NCI-H1694 (cell line): ENCODE results near the gene ZDHHC21.

Experiments
- DNase-seq: peaks from one replicate; lab custom pipeline; 2025; lab: John Stamatoyannopoulos, UW

ZDHHC21 gene, protein sequence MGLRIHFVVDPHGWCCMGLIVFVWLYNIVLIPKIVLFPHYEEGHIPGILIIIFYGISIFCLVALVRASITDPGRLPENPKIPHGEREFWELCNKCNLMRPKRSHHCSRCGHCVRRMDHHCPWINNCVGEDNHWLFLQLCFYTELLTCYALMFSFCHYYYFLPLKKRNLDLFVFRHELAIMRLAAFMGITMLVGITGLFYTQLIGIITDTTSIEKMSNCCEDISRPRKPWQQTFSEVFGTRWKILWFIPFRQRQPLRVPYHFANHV

DNA sequence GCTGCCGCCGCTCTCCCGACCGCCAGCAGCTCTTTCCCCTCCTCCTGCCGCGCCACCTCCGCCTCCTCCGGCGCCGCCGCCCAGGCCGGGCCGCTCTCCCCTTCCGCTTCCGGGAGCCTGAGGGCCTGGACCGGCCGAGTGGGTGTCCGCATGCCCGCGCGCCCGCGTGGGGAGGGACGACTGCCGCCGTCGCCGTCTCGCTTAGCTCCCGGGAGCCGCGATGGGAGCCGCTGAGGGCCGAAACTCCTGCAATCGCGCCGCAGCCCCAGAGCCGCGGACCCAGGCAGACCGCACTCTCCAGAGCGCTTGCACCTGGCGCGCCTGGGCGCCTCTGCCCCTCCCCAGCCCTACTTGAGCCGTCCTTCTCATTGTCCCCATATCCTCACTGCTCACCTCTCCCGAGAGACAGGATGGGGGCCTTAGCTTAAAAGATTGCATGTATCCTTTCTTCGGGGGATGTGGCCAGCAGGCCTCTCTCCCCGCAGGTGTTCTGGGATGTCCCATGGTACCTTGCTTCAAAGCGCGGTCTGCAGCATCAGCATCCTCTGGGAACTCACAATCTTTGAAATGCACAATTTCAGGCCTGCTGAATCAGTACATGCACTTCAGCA is at the start of gene ZDHHC21:
Gene ZDHHC21 (minus strand): TSS at position 182 of the 611 bp plus-strand sequence. CDS start 19,092 bp downstream, outside the sequence.
- DNase-seq, result no peak

DNA sequence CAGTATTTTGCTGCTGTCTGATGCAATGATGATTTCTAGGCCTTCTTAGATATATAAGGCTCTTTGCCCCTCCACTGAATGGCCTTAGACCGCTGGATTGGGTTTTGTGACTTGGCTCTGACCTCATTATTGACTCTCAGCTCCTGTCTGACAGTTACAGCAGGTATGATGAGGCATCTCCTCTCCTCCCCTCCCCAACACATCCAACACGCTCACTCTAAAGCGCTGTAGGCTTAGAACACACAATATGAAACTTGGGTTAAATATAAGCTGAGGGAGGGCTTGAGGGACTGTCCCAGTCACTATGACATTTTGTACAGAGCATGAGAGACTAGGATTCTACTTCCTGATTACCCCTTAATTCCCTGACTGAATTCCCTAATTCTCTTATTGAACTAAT is 48.1 kb upstream of the ZDHHC21 start:
- no peak for DNase-seq

DNA sequence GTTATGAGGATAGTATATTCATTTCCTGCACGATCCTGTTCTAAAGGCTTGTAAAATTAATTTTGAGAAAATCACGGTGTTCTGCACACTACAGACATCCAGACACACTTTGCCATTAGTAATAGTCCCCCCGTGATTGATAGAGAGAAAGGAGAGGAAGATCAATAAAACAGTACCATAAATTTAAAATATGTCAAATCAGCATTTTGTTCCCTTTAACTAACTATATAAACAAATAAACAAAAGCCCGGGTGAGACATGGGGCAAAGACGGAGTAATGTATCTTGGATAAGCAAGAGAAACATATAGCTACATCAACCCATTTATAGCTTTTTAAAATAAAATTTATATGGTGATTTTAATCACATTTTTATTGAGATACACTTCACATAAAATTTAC is 39.9 kb upstream of the ZDHHC21 start:
- no peak for DNase-seq

DNA sequence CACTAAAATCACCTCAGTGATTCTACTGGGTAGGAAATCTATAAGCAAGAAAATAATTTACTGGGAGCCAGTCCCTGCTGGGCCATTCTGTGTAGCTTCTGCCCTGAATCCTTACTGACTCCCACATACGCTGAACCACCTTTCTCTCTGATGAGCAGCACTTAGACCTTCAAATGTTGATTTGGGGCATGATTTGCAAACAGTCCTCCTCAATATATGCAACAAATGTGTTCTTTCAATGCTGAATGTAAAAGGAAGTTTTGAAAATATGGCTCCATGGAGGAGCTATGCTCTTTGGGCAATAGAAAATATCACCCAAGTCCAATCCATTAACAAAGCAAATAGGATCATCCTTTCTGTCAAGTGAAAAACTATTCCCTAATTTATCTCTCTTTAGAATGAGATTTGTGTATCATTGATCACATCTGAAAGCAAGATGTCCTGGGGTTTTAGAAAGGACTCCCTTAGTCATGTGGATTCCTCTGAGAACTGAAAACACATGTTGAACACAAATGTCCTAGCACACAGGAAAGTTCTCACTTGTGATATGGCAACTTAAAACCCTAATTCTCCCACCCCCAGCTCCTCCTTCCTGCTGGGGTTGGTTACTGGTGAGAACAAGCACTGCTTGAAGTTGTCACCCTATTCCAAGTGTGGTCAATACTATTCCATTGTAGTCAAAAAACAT is 38.2 kb upstream of the ZDHHC21 start:
- DNase-seq, result no peak

DNA sequence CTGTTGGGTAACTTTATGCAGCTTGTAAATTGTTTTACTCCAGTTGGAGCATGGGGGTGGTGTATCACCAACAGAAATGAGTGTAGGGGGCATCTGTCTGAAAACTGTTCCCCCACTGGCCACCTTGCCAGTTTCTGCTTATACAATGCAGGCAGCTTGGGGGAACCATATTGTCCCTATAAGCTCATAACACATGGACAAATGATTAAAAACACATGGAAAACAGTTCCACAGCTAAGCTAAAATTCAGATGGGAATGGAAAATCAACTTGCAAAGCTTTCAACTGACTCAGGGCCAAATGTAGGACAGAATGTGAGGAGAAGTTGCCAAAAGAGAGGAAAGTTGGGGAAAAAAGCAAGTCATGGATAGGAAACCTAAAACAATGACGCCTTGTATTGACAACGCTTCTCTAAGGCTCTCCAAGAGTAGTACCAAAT is 37.2 kb upstream of the ZDHHC21 start:
- no peak for DNase-seq

DNA sequence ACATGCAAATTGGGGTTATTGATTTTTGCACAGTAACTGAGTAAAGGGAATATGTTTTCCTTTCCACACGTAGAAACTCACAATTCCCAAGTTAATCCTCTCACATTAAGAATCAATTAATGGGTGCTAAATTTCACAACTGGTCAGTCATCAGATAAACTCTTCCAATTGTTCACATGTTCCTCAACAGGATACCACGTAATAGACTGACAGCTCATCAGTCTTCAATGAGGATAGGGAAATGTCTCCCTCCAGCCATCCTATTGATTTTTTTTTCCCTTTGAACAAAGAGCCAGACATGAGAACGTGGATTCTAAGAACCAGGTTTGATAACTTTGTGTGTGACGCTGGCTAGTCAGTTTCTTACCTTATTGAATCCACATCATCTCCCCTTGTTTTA is 30.1 kb upstream of the ZDHHC21 start:
- DNase-seq, result no peak

DNA sequence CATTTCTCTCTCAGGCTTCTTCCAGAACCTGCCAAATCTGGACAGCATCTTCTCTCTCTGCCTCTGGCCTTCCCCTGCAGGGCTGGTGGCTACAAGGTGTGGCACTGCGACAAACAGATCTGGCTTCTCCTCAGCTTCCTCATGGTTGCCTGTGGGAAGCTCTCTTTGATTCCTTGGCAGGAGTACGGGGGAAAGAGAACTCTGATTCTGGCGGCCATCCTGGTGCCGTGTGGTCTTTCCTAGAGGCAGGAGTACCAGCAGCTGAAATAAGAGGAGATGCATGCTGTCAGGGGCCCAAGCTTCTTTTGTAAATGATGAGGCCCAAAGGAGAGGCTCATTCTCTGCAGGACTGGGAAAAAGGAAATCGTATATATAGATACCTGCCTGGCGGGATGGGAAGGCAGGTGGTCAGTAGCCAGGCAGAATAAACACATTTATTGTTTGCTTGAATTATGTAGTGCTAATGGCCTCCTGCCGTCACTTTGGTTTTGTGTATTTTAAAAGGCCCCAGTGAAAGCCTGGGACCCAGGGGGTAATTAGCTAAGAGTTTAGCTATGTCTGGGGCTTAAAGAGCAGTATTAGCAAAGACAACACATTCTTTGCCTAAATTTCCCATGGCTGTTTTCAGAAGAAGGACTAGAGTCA is 29.3 kb upstream of the ZDHHC21 start, which contains the start of gene CER1:
Gene CER1 (minus strand): TSS at position 343 of the 645 bp plus-strand sequence. CDS start 61 bp downstream, at position 282.
- DNase-seq, result no peak

DNA sequence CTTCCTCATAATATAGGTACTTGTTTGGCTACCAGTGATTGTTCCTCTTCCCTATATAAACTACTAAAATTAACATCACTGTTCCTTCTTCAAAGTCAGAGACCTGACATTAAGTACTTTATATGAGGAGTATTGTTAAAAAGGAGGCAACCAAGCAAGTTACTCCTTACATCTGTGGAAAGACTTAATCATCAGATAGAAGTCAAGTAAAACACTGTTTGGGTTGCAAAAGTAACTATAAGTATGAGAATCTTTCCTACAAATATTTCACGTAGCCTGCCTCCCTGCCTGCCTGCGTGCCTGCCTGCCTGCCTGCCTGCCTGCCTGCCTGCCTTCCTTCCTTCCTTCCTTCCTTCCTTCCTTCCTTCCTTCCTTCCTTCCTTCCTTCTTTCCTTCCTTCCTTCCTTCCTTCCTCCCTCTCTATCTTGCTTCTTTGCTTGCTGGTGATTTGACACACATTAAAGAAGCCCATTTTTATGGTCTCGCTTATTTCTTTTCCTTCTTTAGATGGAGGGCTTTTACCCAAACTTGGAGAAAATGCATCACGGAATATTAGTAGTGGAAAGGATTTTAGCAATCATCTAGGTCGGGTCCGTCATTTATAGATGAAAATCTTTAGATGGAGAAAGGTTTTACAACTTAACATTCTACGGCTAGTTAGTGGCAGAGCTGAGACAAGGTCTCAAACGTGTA is 26.1 kb upstream of the ZDHHC21 start:
- no peak for DNase-seq

DNA sequence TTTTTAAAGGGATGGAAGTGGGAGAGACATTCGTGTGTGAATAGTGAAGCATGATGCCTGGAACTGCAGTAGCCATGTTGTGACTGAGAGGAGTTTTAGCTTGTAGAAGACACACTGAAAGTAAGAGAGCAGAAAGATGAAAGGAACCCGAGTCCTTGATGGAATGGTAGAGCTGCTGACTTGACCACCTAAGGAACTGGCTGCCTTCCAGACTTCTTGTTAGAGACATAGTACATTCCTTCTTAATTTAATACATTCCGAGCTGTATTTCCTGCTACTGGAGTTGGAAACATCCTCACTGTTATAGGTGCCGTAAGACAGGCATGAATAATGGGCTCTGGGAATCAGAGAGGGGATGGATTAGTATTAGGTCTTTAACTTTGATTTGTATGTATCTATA is 21.9 kb upstream of the ZDHHC21 start:
- DNase-seq, result no peak

DNA sequence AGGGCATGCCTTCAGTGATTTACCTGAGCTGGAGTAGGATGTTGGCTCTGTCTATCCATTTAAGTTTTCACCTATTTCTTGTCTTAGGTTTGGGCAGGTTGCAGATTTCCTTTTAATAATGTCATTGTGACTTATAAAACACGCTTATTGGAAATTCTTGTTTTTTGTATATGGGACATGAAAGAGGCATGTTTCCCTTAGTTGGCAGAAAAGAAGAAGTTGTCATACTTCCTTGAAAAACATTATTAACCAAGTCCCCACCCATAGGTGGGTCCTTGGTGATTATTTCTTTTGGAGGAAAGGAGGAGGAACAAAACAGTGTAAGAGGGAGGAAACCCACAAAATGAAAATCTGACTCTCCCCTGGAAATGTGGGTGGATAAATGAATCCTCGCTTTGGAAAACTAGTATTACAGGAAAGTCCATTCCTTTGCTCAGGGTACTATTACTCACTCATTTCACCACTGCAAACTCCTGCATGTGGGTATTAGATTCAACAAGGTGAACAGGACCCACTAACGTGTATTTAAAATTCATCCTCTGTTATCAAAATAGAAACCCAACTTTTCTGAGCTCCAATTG is 20.0 kb upstream of the ZDHHC21 start:
- no peak for DNase-seq

DNA sequence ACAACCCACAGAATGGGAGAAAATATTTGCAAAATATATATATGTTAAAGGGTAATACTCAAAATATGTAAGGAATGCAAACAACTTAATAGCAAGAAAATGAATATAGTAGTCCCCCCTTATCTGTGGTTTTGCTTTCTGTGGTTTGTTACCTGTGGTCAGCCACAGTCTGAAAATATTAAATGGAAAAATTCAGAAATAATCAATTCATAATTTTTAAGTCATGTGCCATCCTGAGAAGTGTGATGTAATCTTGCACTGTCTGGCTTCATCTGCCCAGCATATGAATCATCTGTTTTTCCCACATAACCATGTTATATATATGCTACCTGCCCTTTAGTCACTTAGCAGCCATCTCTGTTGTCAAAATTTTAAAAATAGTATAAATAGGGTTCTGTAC is 17.6 kb upstream of the ZDHHC21 start:
- no peak for DNase-seq

DNA sequence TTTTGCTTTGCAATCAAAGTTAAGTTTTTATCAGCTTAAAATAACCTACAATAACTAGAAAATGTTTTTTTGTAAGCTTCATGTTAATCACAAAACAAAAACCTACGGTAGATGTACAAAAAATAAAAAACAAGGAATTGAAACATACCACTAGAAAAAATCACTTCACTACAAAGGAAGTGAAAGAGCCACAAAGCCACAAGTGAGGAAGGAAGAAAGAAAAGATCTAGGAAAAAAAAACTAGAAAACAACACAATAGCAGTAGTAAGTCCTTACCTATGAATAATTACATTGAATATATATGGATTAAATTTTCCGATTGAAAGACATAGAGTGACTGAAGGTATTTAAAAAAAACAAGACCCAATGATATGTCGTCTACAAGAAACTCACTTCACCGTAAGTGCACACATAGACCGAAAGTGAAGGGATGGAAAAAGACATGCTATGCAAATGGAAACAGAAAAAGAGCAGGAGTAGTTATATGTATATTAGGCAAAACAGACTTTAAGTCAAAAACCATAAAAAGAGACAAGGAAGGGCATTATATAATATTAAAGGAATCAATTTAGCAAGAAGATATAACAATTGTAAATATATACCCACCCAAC is 13.4 kb upstream of the ZDHHC21 start:
- no peak for DNase-seq

DNA sequence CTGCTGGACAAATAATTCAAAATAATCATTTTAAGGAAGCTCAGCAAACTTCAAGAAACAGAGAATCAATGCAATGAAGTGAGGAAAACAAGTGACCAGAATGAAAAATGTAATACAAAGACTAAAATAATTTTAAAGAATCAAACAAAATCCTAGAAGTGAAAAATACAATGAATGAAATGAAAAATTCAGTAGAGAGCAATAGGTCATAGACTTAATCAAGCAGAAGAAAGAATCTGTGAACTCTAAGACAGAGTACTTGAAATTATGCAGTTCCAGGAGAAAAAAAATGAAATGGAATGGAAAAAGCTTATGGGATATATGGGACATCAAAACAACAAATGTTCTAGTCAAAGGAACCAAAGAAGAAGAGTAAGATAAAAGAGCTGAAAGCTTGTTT is 11.8 kb upstream of the ZDHHC21 start:
- no peak for DNase-seq

DNA sequence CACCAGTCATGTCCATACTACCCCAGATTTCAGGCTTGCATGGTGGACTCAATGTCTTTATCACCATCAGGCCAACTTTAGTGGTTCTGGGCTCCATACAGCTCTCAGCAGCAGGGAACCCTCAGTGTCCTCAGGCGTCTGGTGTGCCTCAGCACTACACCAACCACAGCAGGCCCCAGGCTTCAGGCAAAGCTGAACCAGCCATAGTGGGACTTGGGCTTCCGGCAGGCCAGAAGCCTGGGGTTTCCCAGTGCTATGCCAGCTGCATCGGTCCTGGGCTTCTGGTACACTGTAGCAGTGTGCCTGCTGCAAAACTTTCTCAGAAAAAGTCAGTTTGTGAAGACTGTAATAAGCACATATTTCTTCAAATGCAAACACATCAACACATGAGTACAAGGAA is 11.0 kb upstream of the ZDHHC21 start:
- DNase-seq, result no peak

DNA sequence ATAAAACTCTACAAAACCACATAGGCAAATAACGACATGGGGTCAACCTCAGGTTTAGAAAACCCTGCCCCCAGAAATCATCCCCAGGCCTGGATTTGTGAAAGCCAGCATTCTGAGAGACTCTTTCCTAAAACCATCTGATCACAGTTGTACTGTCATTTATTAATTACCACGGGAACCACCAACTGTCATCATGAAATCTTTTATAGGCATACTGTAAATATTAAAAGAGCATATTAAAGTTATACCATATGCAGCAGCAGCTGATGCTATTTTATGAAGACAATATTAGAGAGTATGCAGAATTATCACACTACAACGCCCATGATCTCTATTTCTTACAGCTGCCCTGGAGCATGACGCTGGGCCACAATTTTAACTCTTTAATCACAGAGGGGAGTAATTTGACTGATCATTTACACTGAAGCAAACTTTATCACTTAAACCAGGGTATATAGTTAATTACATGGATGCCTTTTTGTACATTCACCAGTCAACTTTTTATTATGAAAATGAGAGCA is 9.0 kb upstream of the ZDHHC21 start:
- DNase-seq, result peak; percentile 68

DNA sequence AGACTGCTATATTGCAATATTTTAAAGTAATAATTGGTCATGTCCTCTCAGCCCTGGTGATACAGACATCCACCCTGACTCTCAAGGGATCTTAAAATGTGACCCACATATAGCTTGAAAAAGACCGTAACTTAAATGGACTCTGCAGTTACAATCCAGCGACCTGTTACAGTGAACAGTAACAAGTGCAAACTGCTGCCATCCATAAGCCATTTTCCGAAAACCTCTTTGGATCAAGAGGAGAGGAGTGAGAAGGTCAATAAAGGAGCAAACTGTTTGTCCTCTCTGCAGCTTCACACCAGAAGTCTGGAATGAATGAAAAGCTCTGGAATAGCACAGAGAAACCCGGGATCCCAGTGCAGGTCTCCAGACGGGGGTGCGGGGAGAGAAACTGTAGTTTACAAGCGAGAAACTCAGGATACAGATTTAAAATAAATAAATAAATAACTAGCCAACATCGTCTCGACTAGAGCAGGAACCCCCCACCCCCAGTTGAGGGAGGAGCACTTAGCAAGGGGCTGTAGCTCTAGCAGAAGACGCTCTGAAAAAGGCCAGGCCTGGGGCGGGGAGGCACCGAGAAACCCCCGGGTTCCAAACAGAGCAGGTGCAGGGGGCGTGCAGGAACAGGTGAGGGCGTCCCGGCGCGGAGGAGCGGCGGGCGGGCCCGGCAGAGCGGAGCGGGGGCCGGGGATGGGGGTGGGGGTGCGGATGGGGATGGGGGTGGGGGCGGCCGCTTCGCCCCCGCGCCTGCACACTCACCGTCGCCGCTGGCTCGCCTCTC is 572 bp downstream of the ZDHHC21 start:
- peak; percentile 8 for DNase-seq

DNA sequence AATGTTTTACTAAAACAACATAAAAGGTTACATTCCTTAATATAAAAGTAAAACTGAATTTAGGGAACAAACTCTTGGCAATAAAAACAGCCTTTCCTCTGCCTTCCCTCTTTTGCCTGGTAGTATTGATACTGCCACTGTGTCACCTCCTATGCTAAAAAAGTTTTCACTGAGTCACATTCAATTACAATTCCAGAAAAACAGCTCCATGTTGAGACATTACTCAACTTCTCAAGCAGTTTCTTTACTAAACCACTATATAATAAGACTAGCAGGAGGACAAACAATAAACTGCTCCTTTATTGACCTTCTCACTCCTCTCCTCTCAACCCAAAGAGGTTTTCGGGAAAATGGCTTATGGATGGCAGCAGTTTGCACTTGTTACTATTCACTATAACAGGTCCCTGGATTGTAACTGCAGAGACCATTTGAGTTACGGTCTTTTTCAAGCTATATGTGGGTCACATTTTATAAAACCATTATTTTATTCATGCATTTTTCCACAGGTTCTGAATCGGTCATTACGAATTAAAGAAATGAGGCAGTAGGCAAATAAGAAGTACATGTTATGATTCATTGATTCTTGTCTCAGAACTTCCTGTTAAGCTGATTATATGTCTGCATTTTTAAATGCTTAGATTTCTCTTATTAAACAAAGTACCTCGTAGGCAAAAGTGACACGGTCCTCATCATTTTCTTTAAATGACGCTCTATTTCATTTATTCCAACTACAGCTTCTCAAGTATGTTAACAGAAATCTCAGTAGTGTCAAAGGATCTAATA is 2.1 kb downstream of the ZDHHC21 start:
- no peak for DNase-seq

DNA sequence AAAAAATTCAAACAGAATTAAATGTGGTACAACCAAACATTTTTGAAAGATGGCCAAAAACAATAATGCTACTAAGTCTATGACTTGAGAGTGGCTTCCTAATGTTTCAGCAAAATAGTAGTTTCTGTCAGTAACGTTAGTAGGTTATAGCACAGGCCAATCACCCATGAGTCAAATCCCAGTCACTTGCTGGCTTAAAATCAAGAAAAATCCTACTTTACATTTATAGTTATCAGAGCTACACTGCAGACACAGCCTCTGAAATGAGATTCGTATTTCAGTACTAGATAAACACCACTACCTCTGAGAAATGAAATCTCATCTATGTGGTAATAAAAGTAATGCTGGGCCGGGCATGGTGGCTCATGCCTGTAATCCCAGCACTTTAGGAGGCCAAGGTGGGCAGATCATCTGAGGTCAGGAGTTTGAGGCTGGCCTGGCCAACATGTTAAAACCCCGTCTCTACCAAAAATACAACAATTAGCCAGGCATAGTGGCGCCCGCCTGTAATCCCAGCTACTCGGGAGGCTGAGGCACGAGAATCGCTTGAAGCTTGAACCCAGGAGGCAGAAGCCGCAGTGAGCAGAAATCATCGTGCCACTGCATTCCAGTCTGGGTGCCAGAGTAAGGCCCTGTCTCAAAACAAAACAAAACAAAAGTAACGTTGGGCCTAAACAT is 6.1 kb downstream of the ZDHHC21 start:
- no peak for DNase-seq

DNA sequence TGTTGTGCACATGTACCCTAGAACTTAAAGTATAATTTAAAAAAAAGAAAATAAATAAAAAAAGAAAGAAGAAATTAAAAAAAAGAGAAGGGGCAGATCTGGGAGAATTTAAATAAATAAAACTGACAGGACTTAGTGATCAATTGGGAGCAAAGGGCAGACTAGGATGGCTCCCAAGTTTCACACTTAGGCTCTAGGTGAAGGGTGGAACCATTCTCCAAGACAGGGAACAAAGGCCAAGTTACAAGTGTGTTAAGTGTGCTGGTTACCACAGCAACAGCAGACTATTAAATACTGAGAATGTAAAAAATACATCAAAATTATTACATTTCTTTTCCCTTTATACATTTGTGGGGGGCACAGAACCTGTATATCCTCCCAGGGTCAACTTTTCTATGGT is 7.1 kb downstream of the ZDHHC21 start:
- DNase-seq, result no peak
